NT2/D1 (cell line): ENCODE data around the gene MED12L.

Experiments used
- SUZ12 ChIP-seq: IDR thresholded peaks from 2 replicates; pipeline ENCODE4 v1.6.1; 2011; ENCODE audit not compliant: insufficient read length, insufficient read depth; ENCODE audit errors: extremely low read depth
- YY1 ChIP-seq: IDR thresholded peaks from 2 replicates; pipeline ENCODE4 v1.6.1; 2011; ENCODE audit not compliant: insufficient read length, insufficient read depth

DNA sequence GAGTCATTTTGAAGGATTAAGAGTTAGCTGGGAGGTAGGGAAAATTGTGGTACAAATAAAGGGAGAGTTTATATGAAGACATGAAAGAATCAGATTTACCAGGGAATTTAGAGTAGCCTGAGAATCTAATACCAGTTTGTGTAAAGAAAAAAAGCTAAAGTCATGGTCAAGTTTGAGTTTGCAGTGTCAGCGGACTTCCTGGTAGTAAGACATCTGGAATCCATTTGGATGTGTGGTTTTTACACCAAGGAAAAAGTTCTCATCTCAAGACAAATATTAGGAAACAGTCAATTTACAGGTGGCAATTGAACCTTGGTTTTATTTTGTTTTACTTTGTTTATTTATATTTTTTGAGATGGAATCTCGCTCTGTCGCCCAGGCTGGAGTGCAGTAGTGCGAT, 300.6 kb downstream of the MED12L start:
- TF ChIP-seq SUZ12: no peak
- TF ChIP-seq YY1: no peak
